Breast epithelium (tissue), 3 donors: ENCODE data around the gene ABI3BP.

Source experiments
- POLR2A ChIP-seq: fragments of 450-650 bp; IDR thresholded peaks from one replicate; pipeline ENCODE4 v1.6.1; 2016; ENCODE audit warnings: antibody characterized with exemption, mild to moderate bottlenecking, moderate library complexity
- TF ChIP-seq, protein P1 (sequence below), 3 donors: fragments of 450-650 bp; IDR thresholded peaks; one replicate each; pipeline ENCODE4 v1.5.1; 2016 to 2017; ENCODE audit warnings: antibody characterized with exemption in 3 of 3, mild to moderate bottlenecking in 3 of 3, moderate library complexity in 3 of 3

GRCh38 chr3:100830931-100831330, 162.3 kb downstream of the ABI3BP start:
- TF ChIP-seq, protein P1, sequence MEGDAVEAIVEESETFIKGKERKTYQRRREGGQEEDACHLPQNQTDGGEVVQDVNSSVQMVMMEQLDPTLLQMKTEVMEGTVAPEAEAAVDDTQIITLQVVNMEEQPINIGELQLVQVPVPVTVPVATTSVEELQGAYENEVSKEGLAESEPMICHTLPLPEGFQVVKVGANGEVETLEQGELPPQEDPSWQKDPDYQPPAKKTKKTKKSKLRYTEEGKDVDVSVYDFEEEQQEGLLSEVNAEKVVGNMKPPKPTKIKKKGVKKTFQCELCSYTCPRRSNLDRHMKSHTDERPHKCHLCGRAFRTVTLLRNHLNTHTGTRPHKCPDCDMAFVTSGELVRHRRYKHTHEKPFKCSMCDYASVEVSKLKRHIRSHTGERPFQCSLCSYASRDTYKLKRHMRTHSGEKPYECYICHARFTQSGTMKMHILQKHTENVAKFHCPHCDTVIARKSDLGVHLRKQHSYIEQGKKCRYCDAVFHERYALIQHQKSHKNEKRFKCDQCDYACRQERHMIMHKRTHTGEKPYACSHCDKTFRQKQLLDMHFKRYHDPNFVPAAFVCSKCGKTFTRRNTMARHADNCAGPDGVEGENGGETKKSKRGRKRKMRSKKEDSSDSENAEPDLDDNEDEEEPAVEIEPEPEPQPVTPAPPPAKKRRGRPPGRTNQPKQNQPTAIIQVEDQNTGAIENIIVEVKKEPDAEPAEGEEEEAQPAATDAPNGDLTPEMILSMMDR (IDR thresholded peaks at IDR 0.05): no peak
- no peak for TF ChIP-seq POLR2A
